GM18858 (cell line): Measurements from ENCODE around the gene BRCA1.

Experiments used
- ATAC-seq: cut with Tn5 transposase; IDR thresholded peaks from one replicate; pipeline ENCODE4 v1.9.1; 2021; ENCODE audit not compliant: unreplicated experiment

BRCA1 gene

DNA sequence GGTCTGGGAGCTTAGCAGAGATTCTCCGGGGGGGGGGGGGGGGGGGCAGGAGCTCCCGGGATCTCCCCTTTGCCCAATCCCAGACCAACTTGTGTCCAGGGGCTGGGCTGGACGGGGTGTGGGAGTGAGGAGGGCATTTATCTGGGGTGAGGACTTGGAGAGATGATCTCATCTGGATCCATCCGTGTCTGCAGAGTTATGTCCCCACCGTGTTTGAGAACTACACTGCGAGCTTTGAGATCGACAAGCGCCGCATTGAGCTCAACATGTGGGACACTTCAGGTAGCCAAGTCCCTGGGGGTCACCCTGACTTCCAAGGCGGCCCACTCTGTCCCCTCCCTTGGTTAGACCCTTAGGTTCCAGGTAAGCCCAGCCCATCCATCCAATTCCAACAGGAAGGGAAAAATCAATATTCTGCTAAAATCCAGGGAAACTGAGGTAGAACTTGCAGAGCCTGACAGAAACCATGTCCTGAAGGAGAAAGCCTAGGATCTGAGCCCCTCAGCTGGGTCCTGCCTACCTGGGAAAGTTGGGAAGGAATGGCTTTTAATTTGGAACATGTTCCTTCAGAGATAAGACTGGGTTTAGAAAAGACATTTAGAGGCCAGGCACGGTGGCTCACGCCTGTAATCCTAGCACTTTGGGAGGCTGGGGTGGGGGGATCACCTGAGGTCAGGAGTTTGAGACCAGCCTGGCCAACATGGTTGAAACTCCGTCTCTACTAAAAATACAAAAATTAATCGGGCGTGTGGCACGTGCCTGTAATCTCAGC is 99.2 kb downstream of the BRCA1 start:
- no peak for ATAC-seq

DNA sequence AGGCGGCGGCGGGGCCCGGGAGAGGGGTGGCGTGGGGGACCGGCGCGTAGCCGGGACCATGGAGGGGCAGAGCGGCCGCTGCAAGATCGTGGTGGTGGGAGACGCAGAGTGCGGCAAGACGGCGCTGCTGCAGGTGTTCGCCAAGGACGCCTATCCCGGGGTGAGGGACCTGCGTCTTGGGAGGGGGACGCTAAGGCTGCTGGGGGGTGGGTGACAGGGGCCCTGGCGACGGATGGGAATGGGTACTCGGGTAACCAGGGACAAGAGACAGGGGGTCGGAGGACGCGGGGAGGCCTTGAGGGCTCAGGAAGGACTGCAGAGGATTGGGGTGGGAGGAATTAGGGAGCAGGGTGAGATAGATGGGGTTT is 99.9 kb downstream of the BRCA1 start:
- ATAC-seq = no peak

GRCh38 chr17:43024407-43025289 is 100.5 kb downstream of the BRCA1 start, which contains the start of gene RND2:
RND2 (plus strand) TSS chr17:43025231; CDS start chr17:43025348, 117 bp downstream.
- ATAC-seq = peak; percentile 40

DNA sequence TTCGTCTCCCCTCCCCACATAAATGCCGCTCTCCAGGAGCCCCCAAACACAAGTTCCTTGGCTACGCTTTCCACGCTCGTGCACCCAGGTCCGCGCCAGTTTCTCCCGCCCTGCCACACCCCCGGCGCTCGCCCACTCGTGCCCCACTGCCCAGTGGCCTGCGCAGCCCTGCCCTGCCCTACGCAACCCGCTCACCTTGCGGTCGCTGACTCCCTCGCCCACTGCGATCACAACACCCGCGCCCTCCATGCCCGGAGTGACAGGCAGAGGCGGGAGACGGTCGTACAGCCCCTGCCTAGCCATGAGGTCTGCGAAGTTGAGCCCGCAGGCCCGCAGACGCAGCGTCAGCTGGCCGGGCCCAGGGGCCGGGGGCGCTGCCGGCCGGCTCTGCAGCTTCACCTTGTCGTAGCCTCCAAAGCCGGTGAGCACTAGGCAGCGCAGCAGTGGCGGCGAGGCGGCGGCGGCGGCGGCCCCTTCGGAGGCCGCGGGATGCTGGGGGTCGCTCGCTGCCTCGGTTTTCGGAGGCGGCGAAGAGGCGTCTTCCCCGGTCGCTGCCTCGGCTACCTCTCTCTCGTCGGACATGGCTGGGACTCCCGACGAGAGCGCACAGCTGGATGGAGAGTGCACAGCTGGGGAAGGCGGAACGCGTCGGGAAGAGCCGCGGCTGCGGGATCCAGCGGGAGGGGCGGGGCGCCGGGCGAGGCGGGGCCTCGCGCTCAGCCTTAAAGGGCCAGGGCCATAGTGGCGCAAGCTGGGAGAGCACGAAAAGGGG is 103.2 kb downstream of the BRCA1 start, which contains the start of gene VAT1:
VAT1 (minus strand) TSS at position 645 of the 772 bp plus-strand sequence; CDS start at position 582, 63 bp downstream.
- no peak for ATAC-seq

- no peak for ATAC-seq
Measured at GRCh38 chr17:43020789-43021740, 104.1 kb downstream of the BRCA1 start.

- no peak for ATAC-seq
Measured at GRCh38 chr17:43020030-43020621, 105.0 kb downstream of the BRCA1 start.

- ATAC-seq = no peak
Measured at GRCh38 chr17:43019418-43019817, 105.7 kb downstream of the BRCA1 start.

- ATAC-seq = no peak
Measured at GRCh38 chr17:43018932-43019331, 106.2 kb downstream of the BRCA1 start.

GRCh38 chr17:43018008-43018853 is 106.9 kb downstream of the BRCA1 start:
- no peak for ATAC-seq

- no peak for ATAC-seq
Measured at GRCh38 chr17:43016216-43016615, 108.9 kb downstream of the BRCA1 start.

DNA sequence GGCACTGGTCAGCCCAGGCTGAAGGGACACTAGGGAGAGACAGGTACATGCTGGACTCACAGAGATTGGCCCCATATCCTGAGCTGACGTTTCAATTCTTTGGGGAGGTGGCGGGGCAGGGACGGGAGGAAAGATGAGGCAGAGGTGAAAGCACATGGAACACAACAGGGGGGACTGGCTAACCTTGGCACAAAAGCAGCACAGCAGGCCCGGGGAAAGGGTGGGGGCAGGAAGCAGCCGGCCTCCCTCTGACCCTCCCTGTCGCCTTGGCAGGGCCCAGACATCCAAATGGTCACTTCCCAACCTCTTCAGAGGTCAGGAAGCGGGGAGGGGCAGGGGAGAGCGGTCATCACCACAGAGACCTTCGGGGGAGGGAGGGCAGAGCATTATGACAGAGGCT is 109.6 kb downstream of the BRCA1 start:
- ATAC-seq = no peak

DNA sequence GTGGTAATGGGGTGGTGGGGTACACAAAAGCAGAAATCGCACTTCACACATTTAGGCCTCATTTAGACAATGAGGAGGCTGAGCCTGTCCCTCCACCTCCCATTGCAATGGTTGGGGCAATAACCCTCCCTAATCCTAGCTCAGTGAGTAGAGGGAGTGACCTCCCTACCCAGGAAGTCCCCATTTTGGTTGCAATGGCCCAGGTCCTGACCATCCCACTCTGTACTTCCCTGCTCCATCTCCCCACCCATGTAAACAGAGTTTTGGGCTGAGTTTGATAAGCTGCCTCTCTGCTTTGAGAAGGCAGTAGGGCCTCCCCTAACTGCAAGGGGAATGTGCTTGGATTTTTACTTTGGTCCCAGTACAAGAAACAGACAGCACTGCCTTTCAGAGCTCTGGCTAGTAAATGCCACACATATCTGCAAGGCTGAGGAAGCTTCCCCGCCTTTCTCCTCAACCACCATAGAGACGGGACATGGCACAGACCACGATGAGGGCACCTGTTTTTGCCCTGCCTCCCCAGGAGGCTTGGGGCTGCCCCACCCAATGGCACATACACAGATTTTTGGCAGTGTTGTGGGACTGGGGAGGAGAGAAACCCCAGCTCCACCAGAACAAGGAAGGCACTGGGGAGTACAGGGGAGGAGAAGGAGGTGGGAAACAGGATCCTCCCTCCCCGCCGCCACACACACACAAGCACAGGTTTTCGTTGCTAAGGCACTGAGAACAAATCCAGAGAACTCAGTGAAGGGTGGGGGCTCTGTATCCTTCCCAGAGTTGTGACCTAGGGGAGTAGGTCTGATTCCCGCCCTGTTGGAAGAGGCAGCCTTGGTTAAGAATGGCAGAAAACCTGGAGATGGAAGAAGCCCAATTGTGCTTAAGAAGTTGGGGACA is 110.3 kb downstream of the BRCA1 start:
- no peak for ATAC-seq

DNA sequence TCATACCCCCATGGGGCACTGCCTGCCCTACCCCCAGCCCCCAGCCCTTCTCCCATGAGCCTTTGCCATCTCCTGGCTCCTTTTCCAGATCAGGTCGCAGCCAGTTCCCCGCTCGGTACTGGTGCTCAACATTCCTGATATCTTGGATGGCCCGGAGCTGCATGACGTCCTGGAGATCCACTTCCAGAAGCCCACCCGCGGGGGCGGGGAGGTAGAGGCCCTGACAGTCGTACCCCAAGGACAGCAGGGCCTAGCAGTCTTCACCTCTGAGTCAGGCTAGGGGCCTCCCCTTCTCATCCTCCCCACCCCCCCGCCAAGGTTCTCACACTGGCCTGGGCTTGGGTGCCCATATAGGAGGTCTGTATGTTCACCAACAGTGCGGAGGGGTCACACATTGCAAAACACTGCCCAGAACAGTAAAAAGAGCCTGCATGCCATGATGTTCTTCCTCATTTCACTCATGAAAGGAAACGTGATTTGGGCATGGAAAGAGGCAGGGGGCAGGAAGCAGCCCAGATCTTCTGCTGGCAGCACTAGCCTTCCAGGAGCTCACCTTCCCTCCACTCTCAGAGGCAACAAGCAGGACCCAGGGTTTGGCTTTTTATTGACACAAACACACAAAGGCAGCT is 111.0 kb downstream of the BRCA1 start:
- ATAC-seq = no peak

DNA sequence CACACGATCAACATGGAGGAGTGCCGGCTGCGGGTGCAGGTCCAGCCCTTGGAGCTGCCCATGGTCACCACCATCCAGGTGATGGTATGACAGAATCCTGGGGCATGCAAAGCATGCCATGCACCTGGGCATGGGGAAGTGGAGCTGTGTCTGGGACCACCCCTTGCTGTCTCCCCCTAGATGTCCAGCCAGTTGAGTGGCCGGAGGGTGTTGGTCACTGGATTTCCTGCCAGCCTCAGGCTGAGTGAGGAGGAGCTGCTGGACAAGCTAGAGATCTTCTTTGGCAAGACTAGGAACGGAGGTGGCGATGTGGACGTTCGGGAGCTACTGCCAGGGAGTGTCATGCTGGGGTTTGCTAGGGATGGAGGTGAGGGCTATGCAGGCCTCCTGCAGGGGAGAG is 111.9 kb downstream of the BRCA1 start:
- no peak for ATAC-seq

DNA sequence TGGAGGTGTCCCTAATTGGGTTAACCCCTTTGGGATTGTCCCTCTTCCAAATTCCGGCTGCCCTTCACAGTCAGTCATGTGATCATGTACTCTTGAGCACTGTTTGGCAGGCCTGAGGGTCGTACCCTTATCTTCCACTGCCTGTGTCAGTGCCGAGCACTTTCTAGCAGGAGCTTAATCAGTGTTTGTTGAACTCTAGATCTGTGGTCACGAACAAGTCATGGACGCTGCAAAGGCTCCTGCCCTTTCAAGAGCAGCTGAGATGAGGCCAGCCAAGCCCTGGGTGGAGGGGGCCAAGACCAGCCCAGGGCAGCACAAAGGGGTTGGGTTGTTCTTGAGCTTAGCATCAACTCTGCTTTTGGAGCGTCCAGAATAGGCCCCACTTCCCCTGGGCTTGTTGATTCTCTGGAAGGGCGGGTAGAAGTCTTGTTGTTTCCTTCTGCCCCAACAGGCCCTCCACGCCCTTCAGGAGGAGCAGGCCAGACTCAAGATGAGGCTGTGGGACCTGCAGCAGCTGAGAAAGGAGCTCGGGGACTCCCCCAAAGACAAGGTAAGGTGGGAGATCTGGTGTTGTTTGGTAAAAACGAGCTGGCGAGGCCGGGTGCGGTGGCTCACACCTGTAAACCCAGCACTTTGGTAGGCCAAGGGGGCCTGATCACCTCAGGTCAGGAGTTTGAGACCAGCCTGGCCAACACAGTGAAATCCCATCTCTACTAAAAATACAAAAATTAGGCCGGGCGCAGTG is 113.3 kb downstream of the BRCA1 start:
- ATAC-seq = no peak

DNA sequence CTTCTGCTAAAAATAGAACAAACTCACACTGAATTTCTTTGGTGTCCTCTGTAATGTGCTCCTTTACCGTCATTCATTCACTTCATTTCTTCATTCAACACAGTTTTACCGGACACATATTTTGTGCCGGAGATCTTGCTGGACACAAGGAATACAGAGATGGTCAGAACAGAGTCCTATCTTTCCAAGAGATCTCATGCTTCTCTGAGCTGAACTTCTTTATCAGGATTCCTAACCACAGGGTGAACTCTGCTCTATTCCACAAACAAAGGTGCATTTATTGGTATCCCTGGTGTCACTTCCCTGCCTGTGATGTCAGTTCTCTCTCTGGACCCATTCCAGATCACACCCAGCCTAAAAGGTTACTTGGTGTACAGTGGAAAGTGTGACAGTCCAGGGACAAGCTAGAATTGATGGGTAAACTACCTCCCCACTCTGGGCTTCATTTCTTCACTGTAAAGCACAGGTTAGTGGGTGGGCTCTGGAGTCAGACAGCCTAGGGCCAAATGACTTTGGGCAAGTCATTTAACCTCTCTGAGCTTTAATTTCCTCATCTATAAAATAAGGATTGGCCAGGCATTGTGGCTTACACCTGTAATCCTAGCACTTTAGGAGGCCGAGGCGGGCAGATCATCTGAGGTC is 114.4 kb downstream of the BRCA1 start:
- no peak for ATAC-seq
